22Rv1 (cell line): ENCODE measurements around the gene MACF1.

Source experiments
- CTCF ChIP-seq: fragments of 450-650 bp; IDR thresholded peaks from 2 replicates; pipeline ENCODE4 v1.5.1; 2017; ENCODE audit warnings: mild to moderate bottlenecking
- ZFX ChIP-seq: fragments of 450-650 bp; IDR thresholded peaks from 2 replicates; pipeline ENCODE4 v1.6.1; 2017; ENCODE audit warnings: antibody characterized with exemption, borderline replicate concordance

GRCh38 chr1:39275836-39276507 lies 71.5 kb downstream of the MACF1 start:
- no peak for TF ChIP-seq CTCF
- no peak for TF ChIP-seq ZFX
